ENCODE results near the gene CCDC188. TPM values are rescaled to one million over a fixed set of nuclear protein-coding genes. Genes with fewer than 3 reads are reported as not detected.

CCDC188 gene
- total RNA-seq, 2 donors from 2014 or later, result 0.22 to 0.32 TPM

GRCh38 chr22:20137671-20138416 lies 13.0 kb downstream of the CCDC188 start:
- intact Hi-C loops (cut with DNase I), result no loop called here

GRCh38 chr22:20137113-20137512 lies 13.7 kb downstream of the CCDC188 start:
- Histone ChIP-seq H3K9me3 (no peaks in the 10 kb centered on the region), H3K36me3 (no peaks in the 10 kb centered on the region), H3K27me3 (no peaks in the 10 kb centered on the region), H3K27ac (no peak overlapping the region), H3K4me1 (peaks cover 10% of the 10 kb centered on the region), H3K4me3 (no peak overlapping the region), H3K9ac (ENCODE audit: low read depth in 2 of 2, low read length in 2 of 2) (no peak overlapping the region)
- intact Hi-C loops (cut with DNase I), result no loop called here
- TF ChIP-seq CTCF (IDR thresholded peaks at IDR 0.05), result no peak
- DNase-seq, result no peak

More at GRCh38 chr22:20137671-20138416, 13.0 kb downstream of the CCDC188 start:
- Histone ChIP-seq H3K4me3 (no peak overlapping the region), H3K4me1 (peaks cover 2% of the 10 kb centered on the region), H3K36me3 (no peaks in the 10 kb centered on the region), H3K27me3 (no peaks in the 10 kb centered on the region), H3K9me3 (no peaks in the 10 kb centered on the region), H3K9ac (ENCODE audit: low read depth in 2 of 2, low read length in 2 of 2) (no peak overlapping the region), H3K27ac (no peak overlapping the region)
- no peak for DNase-seq
- no peak for TF ChIP-seq CTCF (IDR thresholded peaks at IDR 0.05)

- no peak for DNase-seq
- Histone ChIP-seq H3K4me3 (no peak overlapping the region), H3K9ac (ENCODE audit: low read depth in 2 of 2, low read length in 2 of 2) (no peak overlapping the region), H3K27me3 (no peaks in the 10 kb centered on the region), H3K36me3 (no peaks in the 10 kb centered on the region), H3K4me1 (peaks cover 10% of the 10 kb centered on the region), H3K27ac (no peak overlapping the region), H3K9me3 (no peaks in the 10 kb centered on the region)
- intact Hi-C loops (cut with DNase I), result no loop called here
- no peak for TF ChIP-seq CTCF (IDR thresholded peaks at IDR 0.05)
Measured at GRCh38 chr22:20136603-20136873, 14.3 kb downstream of the CCDC188 start.

GRCh38 chr22:20135806-20136602 lies 14.9 kb downstream of the CCDC188 start:
- no peak overlapping the region for H3K9ac ChIP-seq (ENCODE audit: low read depth in 2 of 2, low read length in 2 of 2)
- no peaks in the 10 kb centered on the region for H3K36me3 ChIP-seq
- no peaks in the 10 kb centered on the region for H3K9me3 ChIP-seq
- H3K27ac ChIP-seq, result no peak overlapping the region
- intact Hi-C loops (cut with DNase I), result no loop called here
- H3K27me3 ChIP-seq, result no peaks in the 10 kb centered on the region
- no peak for DNase-seq
- peaks cover 10% of the 10 kb centered on the region for H3K4me1 ChIP-seq
- TF ChIP-seq CTCF (IDR thresholded peaks at IDR 0.05), result no peak
- H3K4me3 ChIP-seq, result no peak overlapping the region

GRCh38 chr22:20135265-20135664 lies 15.6 kb downstream of the CCDC188 start:
- intact Hi-C loops (cut with DNase I), result no loop called here
- Histone ChIP-seq H3K9ac (ENCODE audit: low read depth in 2 of 2, low read length in 2 of 2) (no peak overlapping the region), H3K36me3 (no peaks in the 10 kb centered on the region), H3K27ac (no peak overlapping the region), H3K27me3 (no peaks in the 10 kb centered on the region), H3K4me1 (peaks cover 10% of the 10 kb centered on the region), H3K4me3 (no peak overlapping the region), H3K9me3 (no peaks in the 10 kb centered on the region)
- TF ChIP-seq CTCF (IDR thresholded peaks at IDR 0.05), result no peak
- DNase-seq, result no peak
